OCI-LY1 (cell line): ENCODE data around the gene POLDIP2.

ENCODE experiments used
- EZH2 ChIP-seq: fragments of 200-600 bp; sonication (generic), shearing (Covaris generic); IDR thresholded peaks from 2 replicates; pipeline ENCODE4 v1.8.0; 2017; ENCODE audit warnings: borderline replicate concordance, mixed run types, mild to moderate bottlenecking, antibody characterized with exemption, low read length, moderate library complexity, mixed read lengths
- TF ChIP-seq, protein P1 (sequence below): fragments of 200-600 bp; sonication (generic), shearing (Covaris generic); IDR thresholded peaks from 2 replicates; pipeline ENCODE4 v1.5.1; 2017; ENCODE audit warnings: mild to moderate bottlenecking, antibody characterized with exemption, low read length, moderate library complexity, mixed read lengths

GRCh38 chr17:28365487-28365886, 8.2 kb upstream of the POLDIP2 start:
- TF ChIP-seq, protein P1, sequence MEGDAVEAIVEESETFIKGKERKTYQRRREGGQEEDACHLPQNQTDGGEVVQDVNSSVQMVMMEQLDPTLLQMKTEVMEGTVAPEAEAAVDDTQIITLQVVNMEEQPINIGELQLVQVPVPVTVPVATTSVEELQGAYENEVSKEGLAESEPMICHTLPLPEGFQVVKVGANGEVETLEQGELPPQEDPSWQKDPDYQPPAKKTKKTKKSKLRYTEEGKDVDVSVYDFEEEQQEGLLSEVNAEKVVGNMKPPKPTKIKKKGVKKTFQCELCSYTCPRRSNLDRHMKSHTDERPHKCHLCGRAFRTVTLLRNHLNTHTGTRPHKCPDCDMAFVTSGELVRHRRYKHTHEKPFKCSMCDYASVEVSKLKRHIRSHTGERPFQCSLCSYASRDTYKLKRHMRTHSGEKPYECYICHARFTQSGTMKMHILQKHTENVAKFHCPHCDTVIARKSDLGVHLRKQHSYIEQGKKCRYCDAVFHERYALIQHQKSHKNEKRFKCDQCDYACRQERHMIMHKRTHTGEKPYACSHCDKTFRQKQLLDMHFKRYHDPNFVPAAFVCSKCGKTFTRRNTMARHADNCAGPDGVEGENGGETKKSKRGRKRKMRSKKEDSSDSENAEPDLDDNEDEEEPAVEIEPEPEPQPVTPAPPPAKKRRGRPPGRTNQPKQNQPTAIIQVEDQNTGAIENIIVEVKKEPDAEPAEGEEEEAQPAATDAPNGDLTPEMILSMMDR, result no peak
- TF ChIP-seq EZH2, result no peak
